CD4-positive, alpha-beta T cell treated with Interleukin-1 beta for 1 hour (primary cell): ENCODE measurements around the gene EHD3.

ENCODE experiments used
- DNase-seq, 2 donors: peaks; one replicate each; pipeline ENCODE4 v3.0.0-alpha.2; 2020 to 2022

The EHD3 gene

DNA sequence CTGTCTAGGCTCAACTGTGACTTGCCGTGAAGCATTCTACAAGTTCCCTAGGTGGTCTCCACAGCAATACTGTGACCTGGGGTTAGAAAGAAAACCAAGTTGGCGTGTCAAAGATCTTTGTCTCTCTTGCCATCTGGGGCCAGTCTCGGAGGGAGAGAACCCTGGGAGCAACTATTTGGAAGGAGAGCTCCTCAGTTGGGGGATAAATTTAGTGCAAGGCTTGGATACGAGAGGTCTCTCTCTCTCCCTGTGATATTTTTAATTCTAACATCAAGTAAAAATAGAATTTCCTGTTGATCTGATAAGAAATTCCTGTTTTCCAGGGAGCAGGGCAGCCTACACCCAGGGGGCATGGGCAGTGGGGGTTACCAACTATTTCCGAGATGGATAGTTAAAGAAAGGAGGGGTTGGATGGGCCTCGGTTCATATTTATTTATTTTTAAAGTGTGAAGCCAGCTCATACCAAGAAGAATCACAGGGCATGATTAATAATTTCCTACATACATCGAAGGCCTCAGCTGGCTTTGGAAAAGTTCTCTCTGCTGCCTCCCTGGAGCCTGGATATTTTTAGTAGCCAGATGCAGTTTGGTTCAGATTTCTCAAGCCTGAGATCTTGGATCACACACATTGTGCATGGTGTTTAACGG is 62.8 kb downstream of the EHD3 start:
- no peak for DNase-seq

DNA sequence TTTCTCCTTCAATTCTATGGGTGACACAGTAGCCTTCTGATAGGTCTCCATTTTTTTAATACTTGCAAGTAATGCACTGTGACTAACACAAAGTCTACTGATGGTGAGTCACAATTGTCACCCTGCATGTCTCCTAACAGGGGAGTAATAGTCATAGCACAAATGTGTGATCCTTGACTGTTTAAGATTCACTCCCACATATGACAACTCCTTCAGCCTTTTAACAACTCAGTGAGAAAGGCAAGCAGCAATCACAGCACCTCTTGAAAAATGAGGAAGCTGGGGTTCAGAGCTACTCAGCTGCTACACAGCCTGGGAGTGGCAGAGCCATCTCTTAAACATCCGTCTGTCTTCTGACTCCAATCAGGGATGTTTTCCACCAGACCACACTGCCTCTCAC is 63.8 kb downstream of the EHD3 start:
- peak in 1 of 2 donors; percentile 25 for DNase-seq

DNA sequence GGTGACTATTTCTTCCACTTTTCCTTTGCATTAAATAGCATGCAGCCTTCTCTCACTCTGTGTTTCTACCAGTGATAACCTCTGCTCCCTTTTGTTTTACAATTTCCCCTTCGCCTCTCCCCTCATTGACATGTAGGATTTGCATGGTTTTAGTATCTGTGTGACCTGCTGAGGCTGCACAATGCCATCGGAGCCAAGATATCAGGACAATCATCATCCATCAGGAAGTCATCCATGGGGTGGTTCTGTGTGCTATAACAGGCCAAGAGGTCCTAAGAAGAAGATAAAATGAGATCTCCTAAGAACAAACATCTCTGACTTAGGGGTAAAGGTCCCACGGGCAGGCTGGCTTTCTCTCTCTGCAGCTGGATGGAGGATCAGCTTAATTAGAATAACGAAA is 65.6 kb downstream of the EHD3 start:
- no peak for DNase-seq

- no peak for DNase-seq
These were observed 66.4 kb downstream of the EHD3 start for GRCh38 chr2:31300309-31300708.

- DNase-seq = no peak
These were observed 69.1 kb downstream of the EHD3 start for GRCh38 chr2:31302940-31303563.

DNA sequence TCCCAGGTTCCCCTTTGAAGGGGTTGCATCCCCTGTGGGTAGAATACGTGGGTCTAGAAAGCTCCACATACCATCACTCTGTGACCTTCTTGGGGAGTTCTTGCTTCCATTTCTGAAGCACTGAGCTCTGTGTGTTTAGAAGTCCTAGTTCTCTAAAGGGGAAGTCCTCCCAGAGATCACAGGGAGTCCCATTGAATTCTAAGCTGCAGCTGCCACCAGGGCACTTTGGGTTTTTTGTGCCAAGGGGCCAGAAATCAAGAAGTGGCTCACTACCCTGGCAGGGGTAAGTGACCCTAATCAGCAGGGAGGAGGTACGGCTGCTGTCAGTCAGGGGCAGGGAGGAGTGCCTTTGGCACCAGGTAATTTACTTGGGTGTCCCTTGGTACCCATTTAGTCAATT is 70.9 kb downstream of the EHD3 start:
- DNase-seq = no peak

DNA sequence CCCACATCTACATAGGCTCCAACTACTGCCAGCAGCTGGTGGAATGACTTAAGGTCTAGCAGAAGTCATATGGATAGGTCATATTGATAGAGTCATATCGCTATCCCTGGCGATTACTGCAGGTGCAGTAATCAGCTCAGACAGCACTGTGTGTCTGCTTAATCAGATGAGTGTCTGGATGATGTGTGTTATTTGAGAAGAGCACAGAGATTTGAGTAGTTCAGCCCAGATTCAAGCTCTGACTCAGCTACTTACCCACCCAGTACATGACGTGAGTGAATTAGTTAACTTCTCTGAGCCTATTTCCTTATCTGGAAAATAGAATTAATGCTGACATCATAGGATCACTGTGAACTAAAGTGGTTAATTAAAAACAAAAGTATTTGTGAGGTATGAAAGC is 78.9 kb downstream of the EHD3 start:
- no peak for DNase-seq

GRCh38 chr2:31314761-31315160 is 80.8 kb downstream of the EHD3 start:
- DNase-seq = no peak

GRCh38 chr2:31317396-31317795 is 83.4 kb downstream of the EHD3 start:
- DNase-seq = no peak

- peak; percentile 26 to 28 for DNase-seq
These were observed 84.7 kb downstream of the EHD3 start for GRCh38 chr2:31318361-31319336.
